Measurements from ENCODE around the gene ATP11A.
"Not testable (repeated sequence)": the region's sequence is repeated elsewhere in the genome, so short reads cannot be mapped to it uniquely, and the experiment has no call there.

DNA sequence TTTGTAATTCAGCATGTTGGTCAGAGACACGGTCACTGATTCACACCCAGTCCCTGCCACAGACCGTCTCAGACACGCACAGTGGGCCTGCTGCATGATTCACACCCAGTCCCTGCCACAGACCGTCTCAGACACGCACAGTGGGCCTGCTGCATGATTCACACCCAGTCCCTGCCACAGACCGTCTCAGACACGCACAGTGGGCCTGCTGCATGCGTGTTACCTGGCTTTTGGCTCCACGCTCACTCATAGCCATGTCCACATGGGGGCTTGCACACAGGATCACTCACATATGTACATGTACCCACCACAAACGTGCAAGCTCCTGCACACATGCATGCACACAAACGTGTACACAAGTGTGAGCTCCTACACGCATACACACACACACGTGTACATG is 194.9 kb downstream of the ATP11A start:
- TF ChIP-seq, protein P1, sequence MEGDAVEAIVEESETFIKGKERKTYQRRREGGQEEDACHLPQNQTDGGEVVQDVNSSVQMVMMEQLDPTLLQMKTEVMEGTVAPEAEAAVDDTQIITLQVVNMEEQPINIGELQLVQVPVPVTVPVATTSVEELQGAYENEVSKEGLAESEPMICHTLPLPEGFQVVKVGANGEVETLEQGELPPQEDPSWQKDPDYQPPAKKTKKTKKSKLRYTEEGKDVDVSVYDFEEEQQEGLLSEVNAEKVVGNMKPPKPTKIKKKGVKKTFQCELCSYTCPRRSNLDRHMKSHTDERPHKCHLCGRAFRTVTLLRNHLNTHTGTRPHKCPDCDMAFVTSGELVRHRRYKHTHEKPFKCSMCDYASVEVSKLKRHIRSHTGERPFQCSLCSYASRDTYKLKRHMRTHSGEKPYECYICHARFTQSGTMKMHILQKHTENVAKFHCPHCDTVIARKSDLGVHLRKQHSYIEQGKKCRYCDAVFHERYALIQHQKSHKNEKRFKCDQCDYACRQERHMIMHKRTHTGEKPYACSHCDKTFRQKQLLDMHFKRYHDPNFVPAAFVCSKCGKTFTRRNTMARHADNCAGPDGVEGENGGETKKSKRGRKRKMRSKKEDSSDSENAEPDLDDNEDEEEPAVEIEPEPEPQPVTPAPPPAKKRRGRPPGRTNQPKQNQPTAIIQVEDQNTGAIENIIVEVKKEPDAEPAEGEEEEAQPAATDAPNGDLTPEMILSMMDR (IDR thresholded peaks at IDR 0.05), result not testable (repeated sequence)
- not testable (repeated sequence) for TF ChIP-seq POLR2A (IDR thresholded peaks at IDR 0.05)
